ENCODE results near the gene PET117.
"Not testable (repeated sequence)": the region's sequence is repeated elsewhere in the genome, so short reads cannot be mapped to it uniquely, and the experiment has no call there.

Gene PET117, protein sequence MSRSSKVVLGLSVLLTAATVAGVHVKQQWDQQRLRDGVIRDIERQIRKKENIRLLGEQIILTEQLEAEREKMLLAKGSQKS
- long read RNA-seq, donor 1, transcript PET117-201 (2 exons, 1,141 nt), result major isoform, 5 of 5 reads
- long read RNA-seq, donor 1, partial matches to known transcripts, result 0 of 5 reads
- long read RNA-seq, donor 1, other reads (novel, unspliced or antisense), result 0 of 5 reads
- long read RNA-seq, donor 2, transcript PET117-201 (2 exons, 1,141 nt), result major isoform, 5 of 5 reads
- long read RNA-seq, donor 2, partial matches to known transcripts, result 0 of 5 reads
- long read RNA-seq, donor 2, other reads (novel, unspliced or antisense), result 0 of 5 reads
- long read RNA-seq, donor 3, partial matches to known transcripts, result 0 of 1 reads
- long read RNA-seq, donor 3, other reads (novel, unspliced or antisense), result 0 of 1 reads
- long read RNA-seq, donor 4, transcript PET117-201 (2 exons, 1,141 nt), result major isoform, 5 of 5 reads
- long read RNA-seq, donor 4, partial matches to known transcripts, result 0 of 5 reads
- long read RNA-seq, donor 4, other reads (novel, unspliced or antisense), result 0 of 5 reads
- long read RNA-seq, donor 5, transcript PET117-201 (2 exons, 1,141 nt), result major isoform, 7 of 7 reads
- long read RNA-seq, donor 5, partial matches to known transcripts, result 0 of 7 reads
- long read RNA-seq, donor 5, other reads (novel, unspliced or antisense), result 0 of 7 reads
- long read RNA-seq, donor 6, partial matches to known transcripts, result 0 of 3 reads
- long read RNA-seq, donor 6, other reads (novel, unspliced or antisense), result 0 of 3 reads
- long read RNA-seq, donor 7, transcript PET117-201 (2 exons, 1,141 nt), result major isoform, 5 of 10 reads
- long read RNA-seq, donor 7, partial matches to known transcripts, result 5 of 10 reads
- long read RNA-seq, donor 7, other reads (novel, unspliced or antisense), result 0 of 10 reads
- long read RNA-seq, donor 8, transcript PET117-201 (2 exons, 1,141 nt), result major isoform, 6 of 6 reads
- long read RNA-seq, donor 8, partial matches to known transcripts, result 0 of 6 reads
- long read RNA-seq, donor 8, other reads (novel, unspliced or antisense), result 0 of 6 reads

DNA sequence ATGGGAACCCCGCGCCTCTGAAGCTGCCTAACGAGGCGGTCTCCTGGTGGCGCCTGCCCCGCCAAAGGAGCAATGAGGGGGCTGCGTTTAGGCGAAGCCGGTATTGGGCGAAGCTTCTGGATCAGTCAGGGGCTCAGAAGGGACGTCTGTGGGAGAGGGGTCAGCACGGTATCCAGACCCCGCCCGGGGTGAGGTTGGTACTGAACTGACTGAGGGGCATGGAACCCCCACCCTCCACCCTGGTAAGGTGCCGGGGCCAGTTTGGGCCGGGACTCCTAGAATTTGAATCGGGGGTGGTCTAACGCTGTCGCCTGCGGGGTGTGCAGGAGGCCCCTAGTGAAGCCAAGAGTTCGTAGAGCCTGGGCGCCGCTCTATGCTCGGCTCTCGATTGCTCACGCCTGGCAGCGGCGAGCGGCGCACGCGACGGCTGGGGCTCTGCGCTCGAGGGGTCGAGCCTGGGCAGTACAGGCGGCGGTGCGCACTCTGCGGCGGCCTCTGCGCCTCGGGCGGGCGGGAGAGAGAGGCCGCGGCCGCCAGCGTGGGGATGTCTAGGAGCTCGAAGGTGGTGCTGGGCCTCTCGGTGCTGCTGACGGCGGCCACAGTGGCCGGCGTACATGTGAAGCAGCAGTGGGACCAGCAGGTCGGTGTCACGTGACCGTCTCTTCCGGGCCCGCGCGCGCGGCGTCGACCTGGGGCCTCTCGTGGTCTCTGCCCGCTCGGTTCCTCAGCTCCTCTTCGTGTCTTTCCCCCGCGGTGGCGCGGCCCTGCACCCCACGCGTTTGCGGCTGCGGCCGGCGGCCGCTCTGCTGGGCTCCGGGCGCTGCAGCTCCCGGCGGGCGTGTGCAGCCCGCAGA is at the start of gene PET117, which contains the start of gene KAT14:
Gene PET117, plus strand, starts transcription at position 452 of the 854 bp plus-strand sequence. Its CDS starts 93 bp downstream, at position 545.
Gene KAT14, plus strand, starts transcription at position 452 of the 854 bp plus-strand sequence. CDS start 4,798 bp downstream, outside the sequence.
- DNase-seq, result peak; percentile 100

DNA sequence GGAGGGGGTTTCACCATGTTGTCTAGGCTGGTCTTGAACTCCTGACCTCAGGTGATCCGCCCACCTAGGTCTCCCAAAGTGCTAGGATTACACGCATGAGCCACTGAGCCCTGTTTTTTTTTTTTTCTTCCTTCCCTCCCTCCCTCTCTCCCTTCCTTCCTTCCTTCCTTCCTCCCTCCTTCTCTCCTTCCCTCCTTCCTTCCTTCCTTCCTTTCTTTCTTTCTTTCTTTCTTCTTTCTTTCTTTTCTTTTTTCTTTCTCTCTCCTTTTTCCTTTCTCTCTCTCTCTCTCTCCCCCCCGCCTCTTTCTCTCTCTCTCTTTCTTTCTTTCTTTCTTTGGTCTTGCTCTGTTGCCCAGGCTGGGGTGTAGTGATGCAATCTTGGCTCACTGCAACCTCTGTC is 49.4 kb upstream of the PET117 start:
- DNase-seq, result not testable (repeated sequence)

- DNase-seq, result not testable (repeated sequence)
Observed at GRCh38 chr20:18088841-18089240, 48.8 kb upstream of the PET117 start.

GRCh38 chr20:18090044-18090443 is 47.6 kb upstream of the PET117 start:
- DNase-seq, result no peak

DNA sequence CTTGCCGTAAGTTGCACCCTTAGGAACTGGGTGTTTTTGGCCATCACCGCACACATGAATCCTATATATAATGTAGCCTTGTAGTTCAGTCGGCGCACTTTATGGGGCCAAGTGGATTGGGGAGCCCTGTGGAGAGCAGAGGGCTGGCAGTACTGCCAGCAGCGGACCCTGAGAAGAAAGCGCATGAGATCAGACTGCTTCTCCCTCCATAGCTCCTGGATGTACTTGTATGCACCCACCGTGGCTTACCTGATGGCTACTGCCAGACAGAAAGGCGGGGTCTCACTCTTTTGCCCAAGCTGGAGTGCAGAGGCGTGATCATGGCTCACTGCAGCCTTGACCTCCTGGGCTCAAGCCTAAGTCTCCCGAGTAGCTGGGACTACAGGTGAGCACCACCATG is 47.2 kb upstream of the PET117 start:
- DNase-seq, result no peak

DNA sequence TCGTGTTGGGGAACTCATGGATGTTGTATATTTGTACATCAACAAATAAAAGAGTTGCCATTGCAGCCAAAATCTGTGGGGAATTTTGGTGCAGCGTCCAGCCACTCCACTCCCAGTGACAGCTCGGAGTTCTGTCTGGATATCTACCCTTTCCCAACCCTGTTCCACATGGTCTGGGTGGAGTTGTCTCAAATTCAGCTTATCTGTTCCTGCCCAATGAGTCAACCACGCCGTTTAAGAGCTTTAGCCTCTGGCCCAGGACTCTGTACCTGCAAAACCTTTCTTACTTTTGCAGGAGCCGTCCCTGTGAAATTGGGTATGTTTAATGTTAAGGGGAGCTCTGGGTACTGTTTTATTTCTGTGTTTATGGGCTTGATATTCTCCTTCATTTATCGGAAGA is 46.0 kb upstream of the PET117 start:
- DNase-seq, result no peak

GRCh38 chr20:18092890-18093289 is 44.8 kb upstream of the PET117 start:
- no peak for DNase-seq

DNA sequence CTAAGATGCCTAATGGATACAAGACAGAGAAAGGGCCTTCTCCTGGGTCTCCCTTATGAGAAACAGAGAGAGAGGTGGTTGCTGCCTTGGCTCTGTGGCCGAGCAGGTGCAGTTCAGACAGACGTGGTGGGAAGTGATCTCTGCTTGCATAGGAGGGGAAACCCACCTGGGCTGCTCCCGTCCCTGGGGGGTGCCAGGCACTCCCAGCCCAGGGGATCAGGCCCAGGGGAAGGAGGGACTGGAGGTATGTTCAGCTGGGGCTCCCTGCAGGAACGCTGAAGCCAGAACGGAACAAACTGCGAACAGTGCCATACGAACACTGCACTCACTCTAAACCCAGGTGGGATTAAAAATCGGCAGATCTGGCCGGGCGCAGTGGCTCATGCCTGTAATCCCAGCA is 44.3 kb upstream of the PET117 start:
- DNase-seq, result no peak

- DNase-seq, result no peak
Observed at GRCh38 chr20:18094191-18094590, 43.5 kb upstream of the PET117 start.

DNA sequence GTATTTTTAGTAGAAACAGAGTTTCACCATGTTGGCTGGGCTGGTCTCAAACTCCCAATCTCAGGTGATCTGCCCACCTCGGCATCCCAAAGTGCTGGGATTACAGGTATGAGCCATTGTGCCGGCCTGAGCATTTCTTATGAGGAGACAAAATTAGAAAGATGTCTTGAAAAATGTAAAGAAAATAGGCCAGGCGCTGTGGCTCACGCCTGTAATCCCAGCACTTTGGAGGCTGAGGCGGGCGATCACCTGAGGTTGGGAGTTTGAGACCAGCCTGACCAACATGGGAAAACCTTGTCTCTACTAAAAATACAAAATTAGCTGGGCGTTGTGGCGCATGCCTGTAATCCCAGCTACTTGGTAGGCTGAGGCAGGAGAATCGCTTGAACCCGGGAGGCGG is 37.1 kb upstream of the PET117 start:
- not testable (repeated sequence) for DNase-seq

DNA sequence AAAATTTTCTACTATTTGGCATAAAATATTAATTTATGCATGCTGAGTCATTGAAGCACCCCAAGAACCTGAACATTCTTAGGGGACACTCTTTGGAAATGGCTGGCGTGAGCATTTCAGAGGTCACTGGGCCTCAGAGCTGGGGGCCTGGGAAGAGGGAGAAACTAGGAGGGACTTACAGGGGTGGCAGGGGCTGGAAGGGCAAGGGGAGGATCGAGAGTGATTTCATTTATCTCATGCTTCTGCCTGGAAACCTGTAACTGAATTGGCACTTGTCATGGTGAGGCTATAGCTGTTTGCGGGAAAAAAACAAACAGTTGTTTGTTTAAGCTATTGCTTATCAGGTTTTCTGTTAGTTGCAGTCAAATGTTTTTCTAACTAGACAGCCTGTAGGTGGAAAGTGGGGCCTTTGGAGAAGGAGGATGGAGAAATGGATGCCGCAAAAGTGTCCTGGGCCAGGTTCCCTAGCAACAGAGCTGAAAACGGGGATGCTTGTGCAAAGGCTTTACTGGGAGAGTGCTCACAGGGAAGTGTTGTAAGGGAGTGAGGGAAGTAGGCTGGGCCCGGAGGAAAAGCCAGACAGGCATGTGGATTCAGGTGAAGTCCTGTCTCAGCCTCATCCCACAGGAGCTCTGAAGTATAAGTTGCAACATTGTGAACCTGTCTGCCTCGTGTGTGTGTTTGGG is 36.4 kb upstream of the PET117 start:
- no peak for DNase-seq

GRCh38 chr20:18103497-18103896 is 34.2 kb upstream of the PET117 start:
- no peak for DNase-seq

DNA sequence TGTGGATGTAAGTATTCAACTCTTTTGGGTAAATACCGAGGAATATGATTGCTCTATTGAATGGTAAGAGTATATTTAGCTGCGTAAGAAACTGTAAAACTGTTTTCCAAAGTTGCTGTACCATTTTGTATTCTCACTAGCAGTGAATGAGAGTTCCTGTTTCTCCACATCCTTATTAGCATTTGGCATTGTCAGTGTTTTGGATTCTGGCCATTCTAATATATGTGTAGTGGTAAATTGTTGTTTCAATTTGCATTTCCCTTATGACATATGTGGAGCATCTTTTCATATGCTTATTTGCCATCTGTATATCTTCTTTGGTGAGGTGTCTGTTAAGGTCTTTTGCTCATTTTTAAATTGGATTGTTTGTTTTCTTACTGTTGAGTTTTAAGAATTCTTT is 29.3 kb upstream of the PET117 start:
- DNase-seq, result no peak

GRCh38 chr20:18128574-18128973 is 9.1 kb upstream of the PET117 start:
- DNase-seq, result not testable (repeated sequence)

GRCh38 chr20:18132663-18133062 is 5.0 kb upstream of the PET117 start:
- no peak for DNase-seq

GRCh38 chr20:18133962-18134361 is 3.7 kb upstream of the PET117 start:
- no peak for DNase-seq

DNA sequence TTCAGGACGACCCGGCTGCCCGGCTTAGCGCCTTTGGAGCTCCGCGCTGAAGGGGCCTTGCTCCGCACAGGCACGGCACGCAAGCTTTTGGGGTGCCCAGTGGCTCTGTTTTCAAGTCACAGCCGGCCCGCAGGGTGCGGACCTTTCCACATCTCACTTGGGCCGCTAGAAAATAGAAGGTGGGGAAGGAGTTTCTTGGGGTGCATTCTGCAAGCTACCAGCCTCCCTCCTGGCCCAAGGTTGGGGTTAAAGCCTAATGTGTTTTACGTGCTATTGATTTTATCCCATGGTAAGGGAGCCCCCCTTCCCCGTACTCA is 561 bp downstream of the PET117 start:
- no peak for DNase-seq

- DNase-seq, result peak; percentile 12
Observed at GRCh38 chr20:18138639-18139583, 1.2 kb downstream of the PET117 start.

- DNase-seq, result no peak
Observed at GRCh38 chr20:18139832-18140231, 2.2 kb downstream of the PET117 start.

GRCh38 chr20:18144541-18145099 is 7.0 kb downstream of the PET117 start:
- DNase-seq, result no peak

All from right kidney (tissue), 9 donors.